GM23248 (cell line): ENCODE data around the gene TSPAN6. TPM values are rescaled to one million over a fixed set of nuclear protein-coding genes. Genes with fewer than 3 reads are reported as not detected.

ENCODE experiments used
- DNase-seq: peaks from one replicate; pipeline ENCODE4 v3.0.0-alpha.2; 2015
- H2AFZ ChIP-seq: fragments of 200-600 bp; sonication (generic); 2 replicates; pipeline ENCODE4 v1.6.1; 2016; ENCODE audit warnings: antibody characterized with exemption
- H3F3A ChIP-seq: fragments of 200-600 bp; sonication (generic); 2 replicates; pipeline ENCODE4 v1.6.1; 2016; ENCODE audit warnings: mild to moderate bottlenecking, antibody characterized with exemption, mixed run types; ENCODE audit not compliant: insufficient read depth
- H3K27ac ChIP-seq: fragments of 200-600 bp; sonication (generic); 2 replicates; pipeline ENCODE4 v1.5.1; 2016; ENCODE audit warnings: mild to moderate bottlenecking
- H3K27me3 ChIP-seq: fragments of 200-600 bp; sonication (generic); replicated peaks from 2 replicates; pipeline ENCODE4 v1.6.1; 2016; ENCODE audit warnings: mild to moderate bottlenecking; ENCODE audit not compliant: insufficient read depth
- H3K36me3 ChIP-seq: fragments of 200-600 bp; sonication (generic); 2 replicates; pipeline ENCODE4 v1.6.1; 2016; ENCODE audit warnings: low read depth, mild to moderate bottlenecking
- H3K4me1 ChIP-seq: fragments of 200-600 bp; sonication (generic); 2 replicates; pipeline ENCODE4 v1.6.1; 2016; ENCODE audit warnings: mild to moderate bottlenecking; ENCODE audit not compliant: insufficient read depth
- H3K4me2 ChIP-seq: fragments of 200-600 bp; sonication (generic); one replicate; pipeline ENCODE4 v1.6.1; 2016; ENCODE audit warnings: mild to moderate bottlenecking; ENCODE audit not compliant: unreplicated experiment
- H3K4me3 ChIP-seq: fragments of 200-600 bp; sonication (generic); 2 replicates; pipeline ENCODE4 v1.5.1; 2016; ENCODE audit warnings: mild to moderate bottlenecking
- H3K79me2 ChIP-seq: fragments of 200-600 bp; sonication (generic); 2 replicates; pipeline ENCODE4 v1.6.1; 2016; ENCODE audit warnings: mild to moderate bottlenecking; ENCODE audit not compliant: insufficient read depth
- H3K9ac ChIP-seq: fragments of 200-600 bp; sonication (generic); 2 replicates; pipeline ENCODE4 v1.6.1; 2016; ENCODE audit warnings: mild to moderate bottlenecking
- H3K9me2 ChIP-seq: fragments of 200-600 bp; sonication (generic); 2 replicates; pipeline ENCODE4 v1.6.1; 2016; ENCODE audit warnings: mixed run types, mild to moderate bottlenecking, moderate library complexity; ENCODE audit not compliant: insufficient read depth
- H3K9me3 ChIP-seq: fragments of 200-600 bp; sonication (generic); one replicate; pipeline ENCODE4 v1.6.1; 2017; ENCODE audit warnings: low read depth
- H4K20me1 ChIP-seq: fragments of 200-600 bp; sonication (generic); 2 replicates; pipeline ENCODE4 v1.6.0; 2016; ENCODE audit not compliant: insufficient read depth
- EZH2 ChIP-seq: fragments of 200-600 bp; sonication (generic); IDR thresholded peaks from 2 replicates; pipeline ENCODE4 v1.6.1; 2018; ENCODE audit warnings: antibody characterized with exemption, mild to moderate bottlenecking; ENCODE audit not compliant: insufficient read depth, poor library complexity, severe bottlenecking
- EZH2phosphoT487 ChIP-seq: fragments of 200-600 bp; sonication (generic); IDR thresholded peaks from 2 replicates; pipeline ENCODE4 v1.6.1; 2018; ENCODE audit warnings: antibody characterized with exemption, moderate library complexity, mild to moderate bottlenecking, low read depth; ENCODE audit not compliant: insufficient read depth
- WGBS, 2 experiments: methylation state at CpG; one replicate each; pipeline ENCODE4 v1.1.6; 2015 to 2017; ENCODE audit warnings: low lambda C conversion rate in 2 of 2, low coverage in 1 of 2; ENCODE audit errors: missing lambda C conversion rate in 2 of 2; 5-methylcytosine and 5-hydroxymethylcytosine counted together
- in situ Hi-C: fragments of 300-500 bp; cut with MboI; formaldehyde crosslinking; loops from 2 replicates; pipeline ENCODE4 v1.15.0; 2020
- polyA plus RNA-seq: library from polyadenylated mRNA; unstranded; fragments of >200 nt; fragmentation: Nextera tagmentation; extraction: Ambion mirVana; gene quantifications from 2 replicates; pipeline ENCODE4 v1.2.1, GENCODE V29; 2016
- total RNA-seq: library from RNA; depleted of rRNA; stranded (reverse); fragments of >200 nt; shearing (Covaris generic); gene quantifications from 2 replicates; pipeline ENCODE4 v1.2.3, GENCODE V29; 2014

Gene TSPAN6
- total and polyA plus RNA-seq, 2 experiments from 2014 or later: 24.3 to 37.8 TPM

DNA sequence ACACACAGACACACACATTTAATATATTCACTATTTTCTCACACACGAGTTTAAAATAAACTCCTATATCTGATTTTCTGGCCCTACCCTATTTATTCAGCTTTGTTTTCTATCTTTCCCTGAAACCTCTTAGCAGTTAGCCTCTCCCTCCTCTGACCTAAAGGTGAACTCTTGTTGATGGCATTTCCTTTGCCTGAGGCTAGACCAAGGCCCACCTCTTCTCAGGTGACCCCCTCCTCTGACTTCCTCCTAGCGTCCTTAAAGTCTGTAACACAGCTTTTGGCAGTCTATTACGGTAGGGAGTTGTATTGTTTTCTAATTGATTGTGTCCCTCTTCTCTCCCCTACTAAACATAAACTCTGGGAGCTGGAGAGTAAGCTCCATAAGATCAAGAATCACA, 5.7 kb upstream of the TSPAN6 start:
- Histone ChIP-seq H3F3A (peaks cover 30% of the 10 kb centered on the region), H3K4me2 (no peak overlapping the region), H2AFZ (no peak overlapping the region), H3K9me3 (no peaks in the 10 kb centered on the region), H3K27ac (no peak overlapping the region), H4K20me1 (no peaks in the 10 kb centered on the region), H3K36me3 (no peaks in the 10 kb centered on the region), H3K27me3 (no peaks in the 10 kb centered on the region), H3K4me3 (no peak overlapping the region), H3K4me1 (peaks cover 27% of the 10 kb centered on the region), H3K9me2 (no peaks in the 10 kb centered on the region), H3K9ac (no peak overlapping the region), H3K79me2 (0 out of 2 replicates have a peak, but pooled peaks cover 19% of the 10 kb centered on the region)
- WGBS, 2 experiments: 95 to 100% methylated on average over 3 of the region's 3 CpGs
- no peak for TF ChIP-seq EZH2
- no peak for TF ChIP-seq EZH2phosphoT487
- in situ Hi-C loops: no loop called here
- no peak for DNase-seq

DNA sequence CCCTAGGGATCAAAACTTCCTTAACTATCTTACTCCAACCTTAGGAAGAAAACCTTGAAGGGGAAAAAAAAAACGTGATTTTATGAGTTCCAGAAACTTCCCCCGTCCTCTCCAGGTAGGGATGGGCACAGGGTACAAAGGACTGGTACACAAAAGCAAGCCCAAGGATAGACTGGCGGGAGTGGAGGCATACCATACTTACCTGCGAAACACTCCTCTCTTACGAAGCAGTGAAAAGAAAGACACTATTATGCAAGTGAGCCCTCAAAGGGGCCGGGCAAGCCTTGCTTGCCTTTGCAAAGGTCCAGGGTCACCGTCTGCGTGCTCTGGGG, 651 bp downstream of the TSPAN6 start:
- Histone ChIP-seq H3K4me2 (peak overlapping the region; percentile 80), H3K9me2 (no peaks in the 10 kb centered on the region), H3K4me3 (peak overlapping the region; percentile 93), H3K27me3 (no peaks in the 10 kb centered on the region), H3K79me2 (no peaks in the 10 kb centered on the region), H3K4me1 (no peaks in the 10 kb centered on the region; the same call in 1 of the 2 replicates), H3K9me3 (no peaks in the 10 kb centered on the region), H3K9ac (peak overlapping the region; percentile 94), H4K20me1 (no peaks in the 10 kb centered on the region), H3K36me3 (no peaks in the 10 kb centered on the region), H2AFZ (peak overlapping the region; percentile 96), H3K27ac (no peak overlapping the region), H3F3A (no peaks in the 10 kb centered on the region)
- WGBS, 2 experiments: 15 to 19% methylated on average over 5 to 8 of the region's 8 CpGs
- in situ Hi-C loops: no loop called here
- TF ChIP-seq EZH2 (no peak), EZH2phosphoT487 (no peak)
- DNase-seq: no peak

DNA sequence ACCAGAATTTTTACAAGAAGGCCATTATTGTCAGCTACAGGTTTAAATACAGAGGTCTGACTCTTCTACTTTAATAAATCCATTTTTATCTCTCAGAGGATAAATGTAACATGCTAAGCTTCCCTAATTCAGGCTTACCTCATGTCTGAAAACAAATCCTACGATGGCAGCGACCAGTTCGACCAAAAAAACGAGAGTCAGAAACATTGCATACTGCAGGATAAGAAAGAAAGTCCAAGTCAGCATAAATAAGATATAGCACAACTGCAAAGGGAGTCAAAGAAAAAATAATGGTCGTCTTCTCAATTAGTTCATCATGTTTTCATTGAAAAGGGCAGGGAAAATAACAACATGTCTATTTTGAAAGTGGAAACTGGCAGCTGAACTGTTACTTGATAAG, 1.6 kb downstream of the TSPAN6 start:
- Histone ChIP-seq H3K27ac (no peak overlapping the region), H3K4me2 (no peak overlapping the region), H3K79me2 (no peaks in the 10 kb centered on the region), H3K4me1 (no peaks in the 10 kb centered on the region; the same call in 1 of the 2 replicates), H4K20me1 (no peaks in the 10 kb centered on the region), H3K9me3 (no peaks in the 10 kb centered on the region), H2AFZ (no peak overlapping the region), H3K9me2 (no peaks in the 10 kb centered on the region), H3K4me3 (no peak overlapping the region), H3K36me3 (no peaks in the 10 kb centered on the region), H3K9ac (no peak overlapping the region), H3F3A (no peaks in the 10 kb centered on the region), H3K27me3 (no peaks in the 10 kb centered on the region)
- no peak for TF ChIP-seq EZH2
- TF ChIP-seq EZH2phosphoT487: no peak
- DNase-seq: no peak
- WGBS, 2 experiments: 94 to 95% methylated on average over 5 of the region's 5 CpGs
- in situ Hi-C loops: no loop called here

DNA sequence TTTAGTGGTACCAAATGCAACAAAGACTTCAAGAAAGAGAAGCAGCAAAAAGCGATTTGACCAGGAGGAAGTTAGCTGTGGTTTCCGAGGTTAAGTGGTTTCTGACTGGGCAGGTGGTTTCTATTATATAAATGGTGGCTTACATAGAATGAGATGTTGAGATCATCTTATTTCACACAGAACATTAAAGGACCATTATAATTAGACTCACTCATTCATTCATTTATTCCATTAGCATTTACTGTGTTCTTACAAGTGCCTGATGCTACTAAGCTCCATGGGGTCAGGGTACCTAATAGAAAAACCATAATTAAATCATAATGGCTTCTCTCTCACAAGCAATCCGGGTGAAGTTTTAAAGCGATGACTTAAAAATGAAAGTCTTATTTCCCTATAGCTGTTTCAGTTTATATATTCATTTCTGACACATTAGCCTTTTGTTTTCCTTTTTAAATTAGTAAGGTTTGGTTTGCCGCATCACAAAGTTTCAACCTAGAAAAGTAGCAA, 10.6 kb downstream of the TSPAN6 start:
- no peaks in the 10 kb centered on the region for H3K4me1 ChIP-seq

DNA sequence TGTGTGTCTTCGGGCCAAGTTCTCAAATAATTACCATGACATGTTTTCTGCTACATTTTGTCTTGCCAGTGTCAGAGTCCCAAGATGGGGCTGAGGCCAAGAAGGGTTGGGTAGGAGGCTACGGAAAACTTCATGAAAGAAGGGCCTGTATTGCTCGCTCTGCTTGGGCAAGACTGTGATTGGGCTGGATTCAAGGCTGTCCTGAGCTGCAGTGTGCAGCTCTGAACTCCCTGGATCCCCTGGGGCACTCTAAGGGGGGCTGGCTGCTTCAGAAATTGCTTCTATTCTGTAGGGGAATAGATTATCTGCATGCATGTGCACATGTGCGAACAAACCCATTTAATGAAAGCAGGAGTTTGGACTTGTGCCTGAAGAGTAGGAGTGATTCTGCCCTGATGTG, 13.6 kb downstream of the TSPAN6 start:
- H3K9ac ChIP-seq: no peak overlapping the region
- no peak for TF ChIP-seq EZH2
- TF ChIP-seq EZH2phosphoT487: no peak
- no peaks in the 10 kb centered on the region for H3K36me3 ChIP-seq
- no peaks in the 10 kb centered on the region for H3K27me3 ChIP-seq
- H4K20me1 ChIP-seq: no peaks in the 10 kb centered on the region
- no peaks in the 10 kb centered on the region for H3F3A ChIP-seq
- H3K4me1 ChIP-seq: no peaks in the 10 kb centered on the region
- H3K79me2 ChIP-seq: no peaks in the 10 kb centered on the region
- H2AFZ ChIP-seq: no peak overlapping the region
- no peak overlapping the region for H3K4me2 ChIP-seq
- no peak for DNase-seq
- WGBS, 2 experiments: 25 to 27% methylated on average over 4 of the region's 4 CpGs
- no peaks in the 10 kb centered on the region for H3K9me2 ChIP-seq
- in situ Hi-C loops: no loop called here
- no peaks in the 10 kb centered on the region for H3K9me3 ChIP-seq
- no peak overlapping the region for H3K4me3 ChIP-seq
- no peak overlapping the region for H3K27ac ChIP-seq

More for the DNA sequence above, 10.6 kb downstream of the TSPAN6 start:
- Histone ChIP-seq H3K9ac (no peak overlapping the region), H3K27ac (no peak overlapping the region), H3K9me3 (no peaks in the 10 kb centered on the region), H3K9me2 (no peaks in the 10 kb centered on the region), H3K79me2 (no peaks in the 10 kb centered on the region), H3F3A (no peaks in the 10 kb centered on the region), H2AFZ (no peak overlapping the region), H4K20me1 (no peaks in the 10 kb centered on the region), H3K4me3 (no peak overlapping the region), H3K27me3 (no peaks in the 10 kb centered on the region), H3K36me3 (no peaks in the 10 kb centered on the region), H3K4me2 (no peak overlapping the region)
- in situ Hi-C loops: no loop called here
- DNase-seq: no peak
- WGBS, 2 experiments: 62 to 66% methylated on average over 5 of the region's 5 CpGs
- no peak for TF ChIP-seq EZH2
- no peak for TF ChIP-seq EZH2phosphoT487
